HG03342 (cell line): ENCODE data around the gene FRK.
"Not testable (repeated sequence)": the region's sequence is repeated elsewhere in the genome, so short reads cannot be mapped to it uniquely, and the experiment has no call there.

ENCODE experiments used
- ATAC-seq: cut with Tn5 transposase; IDR thresholded peaks from one replicate; pipeline ENCODE4 v1.9.1; 2021; ENCODE audit warnings: mild to moderate bottlenecking, moderate library complexity; ENCODE audit not compliant: unreplicated experiment

The FRK gene

DNA sequence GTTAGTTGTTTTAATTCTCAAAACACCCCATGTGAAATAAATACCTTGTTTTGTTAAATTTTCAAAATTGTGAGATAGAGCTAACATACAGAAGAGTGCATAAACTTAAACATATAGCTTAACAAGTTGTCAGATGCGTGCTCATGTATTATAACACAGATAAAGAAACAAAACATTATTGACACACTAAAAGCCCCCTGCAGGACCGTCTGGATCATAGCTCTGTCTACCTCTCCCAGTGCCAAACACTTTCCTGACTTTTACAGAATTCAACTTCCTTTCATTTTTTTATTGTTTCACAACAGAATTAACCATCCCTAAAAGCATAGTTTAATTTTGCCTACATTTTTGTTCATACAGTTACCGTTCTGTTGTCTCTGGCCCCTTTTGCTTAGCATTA lies 17.8 kb upstream of the FRK start:
- ATAC-seq: no peak

DNA sequence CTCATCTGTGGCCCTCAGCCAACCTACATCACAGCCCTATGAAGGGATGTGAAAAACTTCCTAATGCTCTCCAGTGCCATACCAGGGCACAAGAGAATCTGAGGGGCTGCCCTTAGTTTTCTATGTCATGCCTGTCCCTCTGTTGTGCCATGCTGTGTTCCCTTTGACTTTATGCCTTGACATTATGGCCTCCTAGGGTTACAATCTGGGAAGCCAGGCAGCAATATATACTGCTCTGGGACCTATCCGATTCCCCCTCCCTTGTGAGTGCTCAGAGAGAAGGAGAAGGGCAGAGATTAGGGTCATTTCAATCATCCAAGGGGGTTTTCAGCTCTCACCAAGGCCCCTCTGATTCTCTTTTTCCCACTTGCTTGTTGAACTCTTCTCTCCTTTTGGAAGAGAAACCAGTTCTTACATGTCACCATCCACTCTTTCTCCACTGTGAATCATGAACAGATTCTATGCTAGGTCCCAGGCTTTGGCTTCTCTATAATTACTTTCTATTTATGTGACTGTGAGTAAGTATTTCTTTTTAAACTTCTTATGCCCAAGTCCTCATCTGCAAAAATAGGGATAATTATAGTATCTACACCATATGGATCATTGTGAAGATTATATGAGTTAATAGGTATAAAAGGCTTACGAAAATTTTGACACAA lies 14.2 kb upstream of the FRK start:
- no peak for ATAC-seq

DNA sequence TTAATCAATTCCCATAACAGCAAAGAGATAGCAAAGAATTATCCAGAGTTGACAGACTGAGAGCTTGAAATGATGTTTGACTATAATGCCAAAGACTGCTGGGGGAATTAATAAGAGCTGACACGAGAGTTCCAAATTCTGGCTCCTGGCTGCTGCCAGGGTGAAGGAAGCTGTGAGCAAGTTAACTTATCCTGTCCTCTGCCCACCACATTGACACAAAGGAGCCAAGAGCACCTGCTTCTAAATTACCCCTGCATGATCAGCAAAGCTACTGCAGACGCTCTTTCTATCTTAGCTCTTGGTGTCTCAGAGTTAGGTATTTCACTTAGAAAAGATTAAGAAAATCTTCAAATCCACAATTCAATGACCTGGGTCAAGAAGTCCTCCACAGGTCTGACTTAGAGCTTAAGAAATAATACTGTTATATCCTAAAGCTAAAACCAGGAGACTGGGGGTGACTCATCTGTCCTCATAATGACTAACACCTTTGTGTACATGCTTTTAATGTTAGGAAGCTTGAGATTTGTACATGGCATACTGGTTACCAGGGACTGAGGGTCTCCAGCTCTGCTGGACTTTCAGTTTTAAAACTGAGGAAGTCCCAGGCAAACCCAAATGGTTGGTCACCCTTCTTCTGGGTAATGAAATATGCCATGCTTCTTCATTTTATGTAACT lies 13.2 kb upstream of the FRK start:
- no peak for ATAC-seq

DNA sequence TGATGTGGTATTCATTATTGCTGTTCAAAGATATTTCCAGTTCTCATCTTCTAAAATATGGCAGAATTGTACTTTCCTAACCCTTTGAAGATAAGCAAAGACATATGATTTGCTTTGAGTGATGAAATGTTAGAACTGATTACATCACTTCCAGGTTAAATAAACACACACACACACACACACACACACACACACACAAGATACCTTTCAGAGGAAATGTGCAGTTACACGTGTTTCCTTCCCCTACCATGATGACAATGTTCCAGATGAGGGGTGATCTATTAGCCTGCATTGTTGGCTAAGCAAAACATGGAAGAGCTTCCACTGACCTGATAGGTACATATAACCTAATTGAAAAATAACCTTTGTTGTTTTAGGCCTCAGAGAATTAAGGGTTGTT lies 11.7 kb upstream of the FRK start:
- ATAC-seq: no peak

DNA sequence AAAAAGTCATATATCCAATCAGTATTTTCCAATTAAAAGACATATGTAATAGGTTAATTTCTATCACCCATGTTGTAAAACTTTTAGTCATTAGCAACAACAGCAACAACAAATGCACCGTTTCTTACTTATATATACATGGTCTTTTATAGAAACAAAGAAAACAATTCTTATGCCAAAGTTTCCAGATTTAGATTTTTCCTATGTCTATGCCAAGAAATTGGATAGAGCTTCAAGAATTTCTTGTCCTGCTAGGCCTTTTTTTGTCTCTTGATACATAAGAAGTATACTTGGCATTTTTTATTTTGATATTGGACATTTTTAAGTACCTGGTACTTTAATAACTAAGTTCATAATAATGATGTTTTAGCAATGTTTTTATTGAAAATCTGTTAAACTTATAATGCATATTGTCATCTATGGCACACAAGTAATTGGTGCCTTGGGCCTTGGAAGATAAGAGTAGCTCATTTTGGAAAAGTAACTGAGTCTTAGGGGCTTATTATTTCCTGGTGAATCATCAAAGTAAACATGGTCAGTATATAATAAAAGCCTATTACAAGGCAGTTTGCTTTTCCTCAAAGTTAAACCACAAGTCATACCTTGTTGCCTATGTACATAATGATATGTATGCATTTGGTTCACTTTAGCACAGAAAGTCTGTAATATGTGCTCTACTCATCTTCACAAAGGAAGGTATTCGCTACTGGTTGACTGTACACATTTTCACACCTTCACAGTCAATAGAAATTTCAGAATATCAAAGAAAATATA lies 10.1 kb upstream of the FRK start:
- ATAC-seq: no peak

DNA sequence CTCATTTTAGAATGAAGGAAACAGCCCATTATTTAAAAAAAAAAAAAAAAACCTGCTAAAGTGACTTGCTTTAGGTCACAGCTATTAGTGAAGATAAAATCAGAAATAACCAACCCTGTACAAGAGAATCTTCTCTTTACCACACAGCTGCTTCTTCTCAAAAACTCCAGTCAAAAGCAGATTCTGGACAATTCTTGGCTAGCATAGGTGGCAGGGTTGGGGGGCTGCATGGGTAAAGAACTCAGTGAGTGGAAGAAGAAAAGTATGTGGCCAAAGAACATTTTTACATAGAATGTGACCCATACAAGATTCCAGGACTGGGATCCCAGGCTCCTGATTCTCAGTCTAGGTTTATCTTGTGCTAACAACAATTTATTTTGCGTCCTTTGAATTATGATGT lies 9.4 kb upstream of the FRK start:
- no peak for ATAC-seq

DNA sequence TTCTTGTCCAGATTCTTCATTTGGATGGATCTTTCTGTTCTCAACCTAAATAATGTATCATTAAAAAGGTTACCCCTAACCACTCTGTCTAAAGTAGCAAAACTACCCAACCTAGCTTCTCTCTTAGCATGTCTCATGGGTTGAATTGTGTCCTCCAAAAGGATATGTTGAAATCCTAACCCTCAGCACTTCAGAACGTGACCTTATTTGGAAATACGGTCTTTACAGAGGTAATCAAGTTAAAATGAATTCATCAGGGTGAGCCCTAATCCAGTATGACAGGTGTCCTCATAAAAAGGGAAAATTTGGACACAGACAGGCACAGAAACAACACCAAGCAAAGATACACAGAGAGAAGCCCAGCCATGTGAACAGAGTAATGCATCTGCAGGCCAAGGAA lies 6.1 kb upstream of the FRK start:
- ATAC-seq: no peak

DNA sequence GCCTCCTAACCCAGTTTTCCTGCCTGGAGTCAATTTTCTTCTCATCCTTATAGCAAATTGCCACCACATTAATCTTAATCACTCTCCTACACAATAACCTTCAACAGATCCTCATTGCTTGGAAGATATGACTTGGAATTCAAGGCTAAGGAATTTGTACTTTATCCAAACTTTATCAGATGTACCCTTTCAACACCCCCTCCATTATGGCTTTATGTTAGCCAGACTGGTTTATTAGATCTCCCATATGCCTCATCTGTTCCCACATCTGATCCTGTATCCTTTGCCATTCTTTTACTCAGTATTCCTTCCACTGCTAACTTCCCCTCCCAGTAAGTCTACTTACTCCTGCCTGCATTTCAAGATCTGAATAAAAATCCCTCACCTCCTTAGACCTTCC lies 4.0 kb upstream of the FRK start:
- no peak for ATAC-seq

DNA sequence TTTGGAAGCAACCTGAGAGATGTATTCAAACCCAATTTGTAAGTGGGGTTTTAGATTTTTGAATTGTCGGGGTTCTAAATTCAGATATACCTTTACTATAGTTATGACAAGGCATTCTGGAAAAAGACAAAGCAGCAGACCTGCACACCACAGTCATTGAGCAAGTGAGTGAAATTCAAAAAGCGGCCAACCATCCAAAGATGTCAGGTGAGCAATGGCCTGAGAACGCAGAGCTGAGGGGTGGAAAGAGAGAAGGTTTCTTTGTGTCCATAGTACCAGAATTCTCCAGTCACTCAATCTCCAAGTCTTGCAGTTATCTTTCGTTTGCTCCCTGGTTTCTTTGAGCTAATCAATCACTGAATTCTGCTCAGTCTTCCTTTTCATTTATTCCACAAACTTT lies 1.8 kb upstream of the FRK start:
- no peak for ATAC-seq

DNA sequence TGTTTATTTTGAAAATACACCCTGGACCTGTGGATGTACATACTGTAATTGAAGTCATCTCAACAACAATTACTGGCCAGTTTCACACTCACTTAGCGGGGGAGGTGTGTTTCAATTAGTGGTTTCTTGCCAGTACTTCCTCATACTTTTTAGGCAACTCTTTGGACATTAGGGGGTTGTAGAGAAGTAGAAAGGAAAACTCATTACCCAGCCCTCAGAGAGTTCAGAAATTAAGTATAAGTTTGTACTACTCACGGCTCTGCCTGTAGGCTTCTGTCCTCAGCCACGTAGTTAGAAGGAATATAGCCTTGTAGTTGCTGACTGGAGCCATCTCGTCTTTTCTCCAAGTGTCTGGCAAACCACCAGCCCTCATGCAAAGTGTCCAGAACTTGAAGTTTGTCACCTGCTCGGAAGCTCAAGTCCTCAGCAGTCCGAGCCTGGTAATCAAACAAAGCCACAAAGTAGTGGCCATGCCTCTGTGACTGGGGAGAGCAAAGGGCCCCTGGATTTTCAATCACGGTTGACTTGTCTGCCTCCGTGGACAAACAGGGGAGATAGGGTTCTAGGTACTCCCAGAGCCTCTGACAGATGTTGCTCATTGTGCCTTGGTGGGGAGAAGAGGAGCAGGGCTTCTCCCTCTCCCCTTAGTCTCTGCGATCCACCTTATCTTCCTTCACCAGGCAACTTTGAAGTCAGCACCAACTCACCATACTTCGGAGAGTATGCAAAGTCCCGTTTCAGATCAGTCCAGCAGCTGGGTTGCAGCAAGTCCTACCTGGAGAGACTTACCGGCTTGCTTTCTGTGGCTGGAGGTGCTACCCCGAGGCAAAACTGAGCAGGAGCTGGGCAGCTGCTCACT lies 749 bp downstream of the FRK start:
- peak; percentile 61 for ATAC-seq

DNA sequence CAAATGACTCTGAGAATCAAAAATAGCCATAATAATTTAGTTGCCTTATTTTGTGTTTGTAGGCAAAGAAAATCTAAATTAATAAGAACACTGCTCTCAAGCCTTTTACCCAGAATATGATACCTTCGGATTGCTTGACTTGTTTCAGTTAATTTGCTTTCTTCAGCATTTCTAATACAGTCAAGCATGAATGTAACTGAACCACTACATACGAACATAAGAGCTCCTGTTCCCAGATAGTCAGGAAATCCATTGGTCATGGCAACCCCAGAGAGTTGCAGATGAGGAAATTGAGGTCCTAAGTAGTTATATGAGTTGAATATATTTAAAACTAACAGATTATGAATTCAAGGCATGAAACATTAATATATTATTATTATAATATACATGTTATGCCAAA lies 2.9 kb downstream of the FRK start:
- ATAC-seq: no peak

DNA sequence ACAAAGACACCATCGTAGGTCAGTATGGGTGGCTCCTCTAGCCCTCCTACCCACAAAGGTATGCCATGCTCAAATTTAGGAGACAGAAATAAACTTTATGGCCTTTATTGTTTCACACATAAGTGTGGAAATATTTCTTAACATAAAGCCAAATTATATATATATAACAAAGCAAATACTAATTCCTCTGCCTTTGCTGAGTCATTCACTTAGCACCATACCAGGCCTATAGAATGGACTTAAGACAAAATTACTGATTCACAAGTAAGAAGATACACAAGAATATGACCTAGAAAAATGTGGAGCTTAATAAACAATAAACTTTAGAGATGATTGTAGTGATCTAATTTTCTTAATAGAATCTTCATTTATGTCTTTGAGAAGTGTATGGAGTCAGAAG lies 5.2 kb downstream of the FRK start:
- no peak for ATAC-seq

DNA sequence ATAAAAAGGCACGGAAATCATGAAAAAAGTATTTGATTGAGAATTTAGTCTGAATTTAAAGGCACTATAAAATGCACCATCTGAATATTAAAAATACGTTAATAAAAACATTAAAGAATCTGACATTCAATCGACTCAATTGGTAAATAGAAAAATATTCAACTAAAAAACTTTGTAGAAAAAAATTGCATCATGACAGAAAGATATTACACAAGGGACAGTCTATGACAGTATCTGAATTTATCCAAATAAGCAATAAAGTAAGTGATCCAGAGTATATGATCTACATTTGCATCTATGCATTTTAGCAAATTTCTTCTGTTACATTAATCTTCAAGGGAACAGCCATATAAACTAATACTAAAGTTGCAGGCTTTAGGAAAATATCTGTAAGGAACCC lies 9.4 kb downstream of the FRK start:
- ATAC-seq: no peak

DNA sequence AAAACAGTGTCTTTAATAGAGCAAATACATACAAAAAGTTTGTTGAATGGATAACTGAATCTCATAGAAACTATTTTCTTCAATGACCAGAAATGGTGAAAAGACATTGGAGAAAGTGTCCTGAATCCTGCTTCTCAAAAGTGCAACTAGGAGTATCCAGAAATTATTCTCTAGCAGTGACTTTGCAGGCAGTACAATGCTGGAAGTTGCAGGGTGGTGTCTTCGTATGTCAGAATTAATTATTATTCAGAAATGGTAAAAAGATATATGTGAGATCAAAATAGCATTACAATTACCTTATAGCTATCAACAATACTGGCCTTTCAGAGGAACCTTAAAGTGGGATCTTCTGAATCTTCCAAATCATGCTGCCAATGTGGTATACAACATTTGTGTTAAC lies 10.0 kb downstream of the FRK start:
- no peak for ATAC-seq

DNA sequence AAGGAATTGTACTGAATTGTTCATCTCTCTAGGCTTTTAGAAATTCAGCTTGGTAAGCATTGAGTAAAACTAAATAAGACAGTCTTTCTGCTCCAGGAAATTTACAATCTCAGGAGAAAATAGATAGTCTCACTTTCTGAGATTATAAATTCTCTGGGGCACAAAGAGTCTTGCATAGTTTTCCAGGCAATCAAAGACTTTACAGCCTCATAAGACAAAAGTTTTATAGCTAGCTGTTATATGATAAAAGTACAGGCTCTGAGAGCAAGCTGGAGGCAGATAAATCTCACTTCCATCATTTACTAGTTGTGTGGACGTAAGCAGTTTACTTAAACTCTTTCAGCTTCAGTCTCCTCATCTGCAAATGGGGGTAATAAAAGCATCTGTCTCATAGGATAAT lies 11.4 kb downstream of the FRK start:
- no peak for ATAC-seq

DNA sequence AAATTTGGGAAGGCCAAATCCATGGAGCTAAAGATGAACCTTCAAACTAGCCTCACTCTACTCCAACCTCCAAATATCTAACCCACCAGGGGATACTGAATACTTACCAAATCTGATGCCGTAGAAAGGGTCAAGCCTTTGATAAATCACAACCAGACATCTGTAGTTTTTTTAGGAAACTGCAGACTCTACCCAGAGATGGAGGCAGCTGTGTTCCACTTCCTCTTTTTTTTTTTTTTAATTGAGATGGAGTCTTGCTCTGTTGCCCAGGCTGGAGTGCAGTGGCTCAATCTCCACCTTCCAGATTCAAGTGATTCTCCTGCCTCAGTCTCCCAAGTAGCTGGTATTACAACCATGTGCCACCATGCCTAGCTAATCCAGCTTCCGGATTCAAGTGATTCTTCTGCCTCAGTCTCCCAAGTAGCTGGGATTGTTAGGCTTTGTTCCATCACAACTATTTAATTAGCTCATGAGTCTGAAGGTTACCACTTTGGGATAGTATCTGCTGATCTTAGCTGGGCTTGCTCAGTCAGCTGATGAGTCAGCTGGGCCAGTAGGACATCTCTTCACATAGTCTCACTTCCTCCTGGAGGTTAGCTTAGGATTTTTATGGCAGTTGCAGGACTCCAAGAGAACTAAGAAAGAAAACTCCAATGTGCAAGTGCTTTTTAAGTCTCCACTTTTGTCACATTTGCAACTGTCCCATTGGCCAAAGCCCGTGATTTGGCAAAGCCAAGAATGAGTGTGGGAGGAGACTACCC lies 13.3 kb downstream of the FRK start:
- ATAC-seq: peak; percentile 92

DNA sequence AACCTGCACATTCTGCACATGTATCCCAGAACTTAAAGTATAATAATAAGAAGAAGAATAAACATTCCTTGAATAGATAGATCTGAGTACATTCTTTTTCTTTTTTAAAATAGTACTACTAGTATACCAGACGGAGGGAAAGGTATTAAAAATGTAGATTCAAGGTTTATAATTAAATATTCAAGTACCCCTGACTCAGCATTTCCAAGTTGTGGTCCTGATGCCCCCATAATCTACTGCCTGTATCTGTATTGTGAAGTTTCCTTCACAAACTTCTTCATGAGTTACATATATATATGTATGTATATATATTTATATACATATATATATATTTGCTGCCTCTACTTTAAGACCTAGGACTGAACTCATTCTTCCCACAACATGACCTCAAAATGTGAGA lies 14.0 kb downstream of the FRK start:
- no peak for ATAC-seq

DNA sequence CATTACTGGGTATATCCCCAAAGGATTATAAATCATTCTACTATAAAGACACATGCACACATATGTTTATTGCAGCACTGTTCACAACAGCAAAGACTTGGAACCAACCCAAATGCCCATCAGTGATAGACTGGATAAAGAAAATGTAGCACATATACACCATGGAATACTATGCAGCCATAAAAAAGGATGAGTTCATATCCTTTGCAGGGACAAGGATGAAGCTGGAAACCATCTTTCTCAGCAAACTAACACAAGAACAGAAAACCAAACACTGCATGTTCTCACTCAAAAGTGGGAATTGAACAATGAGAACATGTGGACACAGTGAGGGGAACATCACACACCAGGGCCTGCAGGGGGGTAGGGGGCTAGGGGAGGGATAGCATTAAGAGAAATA lies 14.4 kb downstream of the FRK start:
- ATAC-seq: not testable (repeated sequence)

DNA sequence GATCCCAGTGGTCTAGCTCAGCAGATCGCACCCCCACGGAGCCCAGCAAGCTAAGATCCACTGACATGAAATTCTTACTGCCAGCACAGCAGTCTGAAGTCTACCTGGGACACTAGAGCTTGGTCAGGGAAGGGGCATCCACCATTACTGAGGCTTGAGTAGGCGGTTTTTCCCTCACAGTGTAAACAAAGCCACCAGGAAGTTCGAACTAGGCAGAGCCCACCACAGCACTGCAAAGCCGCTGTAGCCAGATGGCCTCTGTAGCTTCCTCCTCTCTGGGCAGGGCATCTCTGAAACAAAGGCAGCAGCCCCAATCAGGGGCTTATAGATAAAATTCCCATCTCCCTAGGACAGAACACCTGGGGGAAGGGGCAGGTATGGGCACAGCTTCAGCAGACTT lies 18.8 kb downstream of the FRK start:
- no peak for ATAC-seq

DNA sequence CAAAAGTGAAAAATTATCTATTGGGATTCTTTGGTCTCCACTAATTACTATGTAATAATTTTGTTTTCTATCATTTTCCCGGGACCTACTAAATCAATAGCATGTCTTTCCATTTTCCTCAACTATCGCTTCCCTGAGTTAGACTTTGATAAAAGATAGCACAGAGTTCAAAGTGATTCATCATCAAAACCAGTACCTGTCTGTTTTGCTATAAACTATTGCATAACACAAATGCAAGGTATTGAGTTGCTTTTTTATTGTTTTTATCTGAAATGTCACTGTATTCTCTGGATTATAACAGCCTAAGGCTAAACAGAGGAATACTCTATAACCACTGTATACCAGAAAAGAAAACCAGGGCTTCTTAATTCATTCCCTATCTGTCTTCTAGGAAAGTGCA lies 19.7 kb downstream of the FRK start:
- ATAC-seq: no peak

DNA sequence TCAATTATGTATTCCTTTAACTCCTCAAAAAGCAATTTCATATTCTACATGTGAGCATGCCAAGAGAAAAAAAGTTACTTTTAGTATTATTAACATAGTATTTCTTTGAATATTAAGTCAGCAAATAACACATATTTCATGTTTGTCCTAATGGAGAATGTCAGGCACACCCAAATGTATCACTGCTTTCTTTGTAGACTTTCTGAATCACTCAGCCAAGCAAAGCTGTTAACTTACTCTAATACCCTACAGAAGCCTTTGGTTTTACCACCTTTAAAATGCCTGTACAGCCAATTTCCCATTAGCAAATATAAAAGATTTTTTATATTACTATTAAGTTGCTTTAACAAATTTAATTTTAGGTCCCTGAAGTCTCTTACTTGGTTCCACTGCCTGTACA lies 23.8 kb downstream of the FRK start:
- ATAC-seq: no peak
